Neural cell (in vitro differentiated cells): Measurements from ENCODE around the gene VAT1L.

Experiments used
- POLR2AphosphoS5 ChIP-seq: IDR thresholded peaks from 2 replicates; pipeline ENCODE4 v1.6.1; 2012
- RAD21 ChIP-seq: fragments of 450-650 bp; conservative IDR thresholded peaks from 2 replicates; pipeline ENCODE4 v1.6.1; 2014; ENCODE audit warnings: antibody characterized with exemption, mild to moderate bottlenecking, moderate library complexity
- TF ChIP-seq, protein P1 (sequence below): fragments of 450-650 bp; IDR thresholded peaks from 2 replicates; pipeline ENCODE4 v1.5.1; 2014; ENCODE audit warnings: antibody characterized with exemption, mild to moderate bottlenecking, moderate library complexity; ENCODE audit not compliant: poor library complexity, severe bottlenecking

DNA sequence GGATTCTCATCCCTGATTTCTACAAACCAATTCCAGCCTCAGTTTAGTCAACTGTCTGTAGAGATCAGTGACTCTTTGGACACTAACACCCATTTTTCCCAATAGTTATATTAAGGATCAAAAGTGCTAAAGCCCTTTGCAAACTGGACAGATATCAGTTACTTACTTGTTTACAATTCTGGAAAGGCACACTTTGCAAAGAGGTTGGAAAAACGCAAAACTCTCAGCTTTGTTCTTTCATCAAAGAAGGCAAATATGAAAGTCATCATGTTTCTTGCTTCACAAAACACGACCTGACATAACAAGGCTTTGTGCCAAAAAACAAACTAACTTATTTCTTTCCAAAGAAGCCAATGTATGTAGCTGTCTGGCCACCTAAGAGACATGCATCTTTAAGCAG lies 26.1 kb upstream of the VAT1L start:
- TF ChIP-seq, protein P1, sequence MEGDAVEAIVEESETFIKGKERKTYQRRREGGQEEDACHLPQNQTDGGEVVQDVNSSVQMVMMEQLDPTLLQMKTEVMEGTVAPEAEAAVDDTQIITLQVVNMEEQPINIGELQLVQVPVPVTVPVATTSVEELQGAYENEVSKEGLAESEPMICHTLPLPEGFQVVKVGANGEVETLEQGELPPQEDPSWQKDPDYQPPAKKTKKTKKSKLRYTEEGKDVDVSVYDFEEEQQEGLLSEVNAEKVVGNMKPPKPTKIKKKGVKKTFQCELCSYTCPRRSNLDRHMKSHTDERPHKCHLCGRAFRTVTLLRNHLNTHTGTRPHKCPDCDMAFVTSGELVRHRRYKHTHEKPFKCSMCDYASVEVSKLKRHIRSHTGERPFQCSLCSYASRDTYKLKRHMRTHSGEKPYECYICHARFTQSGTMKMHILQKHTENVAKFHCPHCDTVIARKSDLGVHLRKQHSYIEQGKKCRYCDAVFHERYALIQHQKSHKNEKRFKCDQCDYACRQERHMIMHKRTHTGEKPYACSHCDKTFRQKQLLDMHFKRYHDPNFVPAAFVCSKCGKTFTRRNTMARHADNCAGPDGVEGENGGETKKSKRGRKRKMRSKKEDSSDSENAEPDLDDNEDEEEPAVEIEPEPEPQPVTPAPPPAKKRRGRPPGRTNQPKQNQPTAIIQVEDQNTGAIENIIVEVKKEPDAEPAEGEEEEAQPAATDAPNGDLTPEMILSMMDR, result no peak
- no peak for TF ChIP-seq RAD21
- TF ChIP-seq POLR2AphosphoS5, result no peak
